ENCODE data around the gene CYP4V2. TPM values are rescaled to one million over a fixed set of nuclear protein-coding genes. Genes with fewer than 3 reads are reported as not detected.
"Not testable (repeated sequence)": the region's sequence is repeated elsewhere in the genome, so short reads cannot be mapped to it uniquely, and the experiment has no call there.

The CYP4V2 gene
- total and polyA plus RNA-seq, 5 donors = 19.6 to 34.7 (median 29.2) TPM

DNA sequence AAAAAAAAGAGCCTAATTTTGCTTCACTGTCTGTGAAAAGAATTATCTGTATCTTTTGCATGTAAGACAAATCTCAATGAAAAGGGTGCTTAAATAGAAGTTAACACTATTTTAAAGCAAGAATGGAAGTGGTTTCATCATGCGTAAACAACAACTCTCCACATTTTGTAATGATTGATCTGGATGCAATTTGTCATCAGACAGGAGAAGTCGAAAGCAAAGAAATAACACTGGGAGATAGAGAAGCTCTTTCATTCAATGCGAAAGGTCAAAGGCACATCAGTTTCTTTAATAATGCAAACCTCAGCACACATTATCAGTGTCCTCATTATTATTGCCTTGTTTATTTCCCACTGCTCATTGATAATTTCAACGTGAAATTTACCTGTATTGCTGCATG lies 44.8 kb downstream of the CYP4V2 start:
- Histone ChIP-seq H3K4me3 (ENCODE audit: low read length) (no peak overlapping the region), H3K9me3 (ENCODE audit: control insufficient read depth, low read length) (no peaks in the 10 kb centered on the region), H3K27me3 (ENCODE audit: control insufficient read depth, insufficient read depth) (no peaks in the 10 kb centered on the region), H3K4me1 (ENCODE audit: control insufficient read depth, insufficient read depth, low read length) (no peaks in the 10 kb centered on the region), H3K27ac (ENCODE audit: low read length) (no peak overlapping the region)
- DNase-seq (no peak), ATAC-seq (no peak)
- intact Hi-C loops (cut with DNase I) = no loop called here
- 85% methylated on average over 4 of the region's 4 CpGs for WGBS

DNA sequence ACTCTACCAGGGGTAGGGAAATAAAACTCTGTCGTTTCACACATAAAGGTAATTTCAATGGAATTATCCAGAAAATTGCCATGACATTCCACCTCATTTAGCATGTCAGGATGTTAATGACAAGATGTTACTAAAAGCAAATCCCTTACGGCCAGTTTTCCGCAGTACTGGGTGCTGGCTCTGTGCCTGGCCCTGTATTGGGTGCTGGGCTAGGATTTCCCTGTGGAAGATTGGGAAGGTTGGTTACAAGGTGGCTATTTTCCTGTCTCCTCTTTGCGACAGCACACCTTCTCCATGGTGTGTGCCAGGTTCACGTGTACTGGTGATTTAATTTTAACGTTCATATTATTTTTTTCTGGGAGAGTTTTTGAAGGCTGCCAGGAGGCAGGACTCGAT lies 49.1 kb downstream of the CYP4V2 start:
- no peaks in the 10 kb centered on the region for H3K4me1 ChIP-seq (ENCODE audit: control insufficient read depth, insufficient read depth, low read length)
- ATAC-seq = no peak

GRCh38 chr4:186240848-186241491 lies 49.6 kb downstream of the CYP4V2 start:
- H3K4me1 ChIP-seq (ENCODE audit: control insufficient read depth, insufficient read depth, low read length) = no peaks in the 10 kb centered on the region
- 82% methylated on average over 7 of the region's 7 CpGs for WGBS
- H3K27me3 ChIP-seq (ENCODE audit: control insufficient read depth, insufficient read depth) = no peaks in the 10 kb centered on the region
- no peak overlapping the region for H3K27ac ChIP-seq (ENCODE audit: low read length)
- DNase-seq (no peak), ATAC-seq (no peak)
- intact Hi-C loops (cut with DNase I) = no loop called here
- H3K4me3 ChIP-seq (ENCODE audit: low read length) = no peak overlapping the region
- H3K9me3 ChIP-seq (ENCODE audit: control insufficient read depth, low read length) = no peaks in the 10 kb centered on the region

More for the DNA sequence above, 49.1 kb downstream of the CYP4V2 start:
- Histone ChIP-seq H3K27ac (ENCODE audit: low read length) (no peak overlapping the region), H3K9me3 (ENCODE audit: control insufficient read depth, low read length) (no peaks in the 10 kb centered on the region), H3K4me3 (ENCODE audit: low read length) (no peak overlapping the region), H3K27me3 (ENCODE audit: control insufficient read depth, insufficient read depth) (no peaks in the 10 kb centered on the region)
- WGBS = 88% methylated on average over 7 of the region's 7 CpGs
- intact Hi-C loops (cut with DNase I) = no loop called here
- DNase-seq = no peak

DNA sequence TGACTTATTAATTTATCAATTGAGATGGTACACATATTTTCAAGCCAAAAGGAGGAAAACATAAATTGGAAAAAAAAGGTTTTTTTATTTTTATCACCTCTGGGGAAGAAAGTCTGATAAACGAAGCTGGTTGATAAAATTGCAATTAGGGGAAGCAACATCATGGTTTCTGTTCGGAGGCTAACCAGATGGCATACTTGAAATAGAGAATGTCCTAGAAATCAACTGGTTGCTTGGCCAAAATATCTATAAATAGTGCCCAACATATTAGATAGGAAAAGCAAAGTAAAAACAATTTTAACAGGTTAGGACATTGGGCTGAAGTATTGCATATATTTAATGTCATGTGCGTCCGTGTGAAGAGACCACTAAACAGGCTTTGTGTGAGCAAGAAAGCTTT lies 50.2 kb downstream of the CYP4V2 start:
- DNase-seq (no peak), ATAC-seq (no peak)
- Histone ChIP-seq H3K27ac (ENCODE audit: low read length) (no peak overlapping the region), H3K4me1 (ENCODE audit: control insufficient read depth, insufficient read depth, low read length) (no peaks in the 10 kb centered on the region), H3K9me3 (ENCODE audit: control insufficient read depth, low read length) (no peaks in the 10 kb centered on the region), H3K27me3 (ENCODE audit: control insufficient read depth, insufficient read depth) (no peaks in the 10 kb centered on the region), H3K4me3 (ENCODE audit: low read length) (no peak overlapping the region)
- WGBS = 67% methylated on average over 4 of the region's 4 CpGs
- intact Hi-C loops (cut with DNase I) = no loop called here

DNA sequence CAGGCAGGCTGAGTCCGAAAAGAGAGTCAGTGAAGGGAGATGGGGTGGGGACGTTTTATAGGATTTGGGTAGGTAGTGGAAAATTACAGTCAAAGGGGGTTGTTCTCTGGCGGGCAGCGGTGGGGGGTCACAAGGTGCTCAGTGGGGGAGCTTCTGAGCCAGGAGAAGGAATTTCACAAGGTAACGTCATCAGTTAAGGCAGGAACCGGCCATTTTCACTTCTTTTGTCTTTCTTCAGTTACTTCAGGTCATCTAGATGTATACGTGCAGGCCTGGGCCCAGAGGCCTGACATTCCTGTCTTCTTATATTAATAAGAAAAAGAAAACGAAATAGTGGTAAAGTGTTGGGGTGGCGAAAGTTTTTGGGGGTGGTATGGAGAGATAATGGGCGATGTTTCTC lies 50.7 kb downstream of the CYP4V2 start:
- 87% methylated on average over 10 of the region's 10 CpGs for WGBS

GRCh38 chr4:186243331-186243730 lies 52.0 kb downstream of the CYP4V2 start:
- 68% methylated on average over 2 of the region's 2 CpGs for WGBS
- intact Hi-C loops (cut with DNase I) = no loop called here
- Histone ChIP-seq H3K4me3 (ENCODE audit: low read length) (no peak overlapping the region), H3K9me3 (ENCODE audit: control insufficient read depth, low read length) (no peaks in the 10 kb centered on the region), H3K4me1 (ENCODE audit: control insufficient read depth, insufficient read depth, low read length) (no peaks in the 10 kb centered on the region), H3K27me3 (ENCODE audit: control insufficient read depth, insufficient read depth) (no peaks in the 10 kb centered on the region), H3K27ac (ENCODE audit: low read length) (no peak overlapping the region)
- ATAC-seq (no peak), DNase-seq (no peak)

More for the DNA sequence above, 50.7 kb downstream of the CYP4V2 start:
- intact Hi-C loops (cut with DNase I); H3K9me3 ChIP-seq (ENCODE audit: control insufficient read depth, low read length); H3K27ac ChIP-seq (ENCODE audit: low read length); ATAC-seq; DNase-seq; H3K4me1 ChIP-seq (ENCODE audit: control insufficient read depth, insufficient read depth, low read length); H3K4me3 ChIP-seq (ENCODE audit: low read length); H3K27me3 ChIP-seq (ENCODE audit: control insufficient read depth, insufficient read depth): not testable (repeated sequence)

- ATAC-seq (no peak), DNase-seq (no peak)
- H3K9me3 ChIP-seq (ENCODE audit: control insufficient read depth, low read length) = no peaks in the 10 kb centered on the region
- 81% methylated on average over 5 of the region's 5 CpGs for WGBS
- H3K4me3 ChIP-seq (ENCODE audit: low read length) = no peak overlapping the region
- no peaks in the 10 kb centered on the region for H3K4me1 ChIP-seq (ENCODE audit: control insufficient read depth, insufficient read depth, low read length)
- no peaks in the 10 kb centered on the region for H3K27me3 ChIP-seq (ENCODE audit: control insufficient read depth, insufficient read depth)
- H3K27ac ChIP-seq (ENCODE audit: low read length) = no peak overlapping the region
- intact Hi-C loops (cut with DNase I) = no loop called here
Measured at GRCh38 chr4:186244835-186245234, 53.5 kb downstream of the CYP4V2 start.

GRCh38 chr4:186247062-186247752 lies 55.8 kb downstream of the CYP4V2 start:
- H3K9me3 ChIP-seq (ENCODE audit: control insufficient read depth, low read length); intact Hi-C loops (cut with DNase I); H3K4me3 ChIP-seq (ENCODE audit: low read length); H3K27ac ChIP-seq (ENCODE audit: low read length); DNase-seq; H3K4me1 ChIP-seq (ENCODE audit: control insufficient read depth, insufficient read depth, low read length); H3K27me3 ChIP-seq (ENCODE audit: control insufficient read depth, insufficient read depth); ATAC-seq: not testable (repeated sequence)
- WGBS = 83% methylated on average over 9 of the region's 9 CpGs

GRCh38 chr4:186248643-186249042 lies 57.3 kb downstream of the CYP4V2 start:
- ATAC-seq (no peak), DNase-seq (no peak)
- Histone ChIP-seq H3K4me1 (ENCODE audit: control insufficient read depth, insufficient read depth, low read length) (no peaks in the 10 kb centered on the region), H3K9me3 (ENCODE audit: control insufficient read depth, low read length) (no peaks in the 10 kb centered on the region), H3K27ac (ENCODE audit: low read length) (no peak overlapping the region), H3K27me3 (ENCODE audit: control insufficient read depth, insufficient read depth) (no peaks in the 10 kb centered on the region), H3K4me3 (ENCODE audit: low read length) (no peak overlapping the region)
- intact Hi-C loops (cut with DNase I) = no loop called here
- WGBS = 65% methylated on average over 1 of the region's 1 CpG

DNA sequence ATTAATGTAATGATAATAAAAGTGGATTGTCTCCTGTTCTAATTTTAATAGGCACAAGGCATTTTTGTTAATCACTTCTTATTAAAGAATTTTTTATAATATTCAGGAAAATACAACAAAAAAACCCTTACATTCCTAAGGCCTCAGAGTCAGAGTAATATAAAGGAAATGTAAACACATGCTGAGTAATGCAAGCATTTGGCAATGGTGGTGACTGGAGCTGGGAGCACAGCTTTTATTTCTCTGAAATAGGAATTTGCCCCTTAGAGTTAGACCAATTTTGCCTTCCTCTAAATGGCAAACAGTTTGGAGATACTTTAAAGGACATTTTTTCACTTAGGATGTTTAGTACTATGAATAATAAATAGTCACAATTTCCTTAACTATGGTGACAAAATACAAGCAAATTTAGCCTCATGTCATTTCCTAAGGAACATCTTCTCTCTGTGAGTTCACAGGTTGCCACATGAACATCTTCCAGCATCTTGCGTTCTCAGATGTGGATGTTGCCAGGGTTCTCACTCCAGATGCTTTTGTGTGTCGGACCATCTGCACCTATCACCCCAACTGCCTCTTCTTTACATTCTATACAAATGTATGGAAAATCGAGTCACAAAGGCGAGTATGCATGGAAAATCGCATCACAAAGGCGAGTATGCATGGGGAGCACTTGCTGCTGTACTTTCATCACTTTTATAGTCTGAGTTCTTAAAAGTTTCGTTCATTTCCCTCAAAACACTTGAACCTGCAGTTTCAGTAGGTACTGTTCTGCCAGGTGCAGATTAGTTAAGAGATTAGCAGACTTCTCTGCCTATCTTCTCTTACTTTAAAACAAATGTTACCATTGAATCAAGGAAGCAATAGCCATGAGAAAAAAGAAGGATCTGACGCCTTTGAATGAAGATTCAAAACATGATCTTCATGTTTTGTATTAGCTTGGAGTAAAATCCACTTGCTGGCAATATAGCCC lies 58.7 kb downstream of the CYP4V2 start:
- Histone ChIP-seq H3K27ac (ENCODE audit: low read length) (no peak overlapping the region), H3K9me3 (ENCODE audit: control insufficient read depth, low read length) (no peaks in the 10 kb centered on the region), H3K27me3 (ENCODE audit: control insufficient read depth, insufficient read depth) (no peaks in the 10 kb centered on the region), H3K4me3 (ENCODE audit: low read length) (no peak overlapping the region), H3K4me1 (ENCODE audit: control insufficient read depth, insufficient read depth, low read length) (no peaks in the 10 kb centered on the region)
- WGBS = 53% methylated on average over 8 of the region's 8 CpGs
- no peak for ATAC-seq
- intact Hi-C loops (cut with DNase I) = no loop called here
- DNase-seq = no peak

DNA sequence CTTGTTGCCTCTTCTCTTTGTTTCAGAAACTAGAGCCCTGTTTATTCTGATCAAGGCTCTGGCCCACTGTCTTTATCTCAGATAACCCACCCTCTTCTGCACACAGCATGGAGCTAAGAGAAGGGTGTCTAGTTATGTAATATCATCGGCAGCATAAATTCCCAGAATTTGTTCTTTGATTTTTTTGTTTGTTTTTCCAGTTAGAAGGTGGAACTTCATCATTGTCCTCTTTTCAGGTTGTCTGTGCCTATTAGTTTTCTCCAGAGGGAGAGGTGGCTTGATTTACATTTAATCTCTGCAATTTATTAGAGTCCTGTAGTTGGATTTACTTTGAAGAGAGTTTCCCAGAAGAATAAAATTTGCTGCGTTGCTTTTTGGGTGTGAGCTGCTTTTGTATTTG lies 59.4 kb downstream of the CYP4V2 start:
- Histone ChIP-seq H3K9me3 (ENCODE audit: control insufficient read depth, low read length) (no peaks in the 10 kb centered on the region), H3K27ac (ENCODE audit: low read length) (no peak overlapping the region), H3K27me3 (ENCODE audit: control insufficient read depth, insufficient read depth) (no peaks in the 10 kb centered on the region), H3K4me1 (ENCODE audit: control insufficient read depth, insufficient read depth, low read length) (no peaks in the 10 kb centered on the region), H3K4me3 (ENCODE audit: low read length) (no peak overlapping the region)
- WGBS = 45% methylated on average over 2 of the region's 2 CpGs
- intact Hi-C loops (cut with DNase I) = no loop called here
- DNase-seq (no peak), ATAC-seq (no peak)
